GM21576 (cell line): ENCODE results near the gene MYO16.
"Not testable (repeated sequence)": the region's sequence is repeated elsewhere in the genome, so short reads cannot be mapped to it uniquely, and the experiment has no call there.

Source experiments
- ATAC-seq: cut with Tn5 transposase; IDR thresholded peaks from one replicate; pipeline ENCODE4 v1.9.1; 2021; ENCODE audit warnings: mild to moderate bottlenecking, moderate library complexity; ENCODE audit not compliant: unreplicated experiment

MYO16 gene

DNA sequence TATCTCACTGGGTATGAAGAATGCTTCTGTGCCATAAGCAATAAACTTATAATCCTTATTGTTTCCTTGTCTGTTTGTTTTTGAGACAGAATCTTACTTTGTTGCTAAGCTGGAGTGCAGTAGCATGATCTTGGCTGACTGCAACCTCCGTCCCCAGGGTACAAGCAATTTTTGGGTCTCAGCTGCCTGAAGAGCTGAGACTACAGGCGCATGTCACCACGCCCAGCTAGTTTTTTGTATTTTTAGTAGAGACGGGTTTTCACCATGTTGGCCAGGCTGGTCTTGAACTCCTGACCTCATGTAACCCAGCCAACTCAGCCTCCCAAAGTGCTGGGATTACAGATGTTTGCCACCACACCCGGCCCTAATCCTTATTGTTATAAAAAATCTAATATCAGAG lies 112.5 kb downstream of the MYO16 start:
- ATAC-seq: no peak

DNA sequence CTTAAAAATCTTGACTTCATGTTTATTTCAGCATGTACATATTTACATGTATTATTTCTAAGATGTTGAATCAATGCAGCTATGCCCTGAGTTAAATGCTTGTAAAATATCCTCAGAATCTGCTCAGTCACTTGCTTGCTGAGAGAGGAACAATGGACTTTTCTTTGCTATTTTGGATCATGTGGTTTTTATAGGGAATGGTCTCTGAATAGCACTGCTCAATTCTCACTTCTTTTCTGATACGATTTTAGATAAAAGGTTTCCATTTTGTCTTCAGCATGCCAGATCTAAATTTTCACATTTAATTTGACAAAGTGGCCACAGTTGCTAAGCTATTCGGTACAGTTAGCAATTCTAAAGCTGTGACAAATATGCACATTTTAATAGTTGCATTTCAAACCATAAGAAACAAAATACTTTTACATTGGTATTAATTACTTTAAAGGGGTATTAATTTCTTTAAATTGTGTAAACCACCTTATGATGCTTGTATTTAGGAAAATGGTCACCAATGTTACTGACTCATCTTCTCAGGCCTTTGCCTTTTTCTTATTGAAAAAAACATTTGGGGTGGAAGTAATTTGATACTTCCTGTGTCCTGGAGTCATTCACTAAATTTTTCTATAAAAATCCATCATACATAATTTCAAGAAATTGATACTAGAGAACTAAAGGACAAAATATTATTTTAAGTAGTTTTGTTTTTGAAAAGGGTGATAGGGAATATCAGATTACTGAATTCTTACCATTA lies 113.5 kb downstream of the MYO16 start:
- ATAC-seq: no peak

DNA sequence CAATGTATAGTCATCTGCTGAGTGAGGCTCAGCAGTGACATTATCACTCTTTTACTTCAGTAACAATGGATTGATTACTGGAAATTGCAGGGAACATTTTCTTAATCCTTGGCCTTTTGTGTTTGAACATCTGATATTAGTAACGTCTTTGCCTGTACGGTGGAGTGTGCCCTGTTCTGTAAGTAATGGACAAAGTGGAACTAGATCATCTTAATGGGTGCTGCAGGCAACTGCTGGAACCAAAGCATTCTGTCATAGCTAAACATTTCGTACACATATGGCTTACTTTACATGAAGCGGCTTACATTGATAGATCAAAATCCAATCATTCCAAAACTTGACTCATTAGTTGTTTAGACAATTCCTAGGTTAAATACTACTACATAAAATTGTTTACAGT lies 114.1 kb downstream of the MYO16 start:
- no peak for ATAC-seq

- no peak for ATAC-seq
These were observed 118.4 kb downstream of the MYO16 start for GRCh38 chr13:108747843-108748242.

DNA sequence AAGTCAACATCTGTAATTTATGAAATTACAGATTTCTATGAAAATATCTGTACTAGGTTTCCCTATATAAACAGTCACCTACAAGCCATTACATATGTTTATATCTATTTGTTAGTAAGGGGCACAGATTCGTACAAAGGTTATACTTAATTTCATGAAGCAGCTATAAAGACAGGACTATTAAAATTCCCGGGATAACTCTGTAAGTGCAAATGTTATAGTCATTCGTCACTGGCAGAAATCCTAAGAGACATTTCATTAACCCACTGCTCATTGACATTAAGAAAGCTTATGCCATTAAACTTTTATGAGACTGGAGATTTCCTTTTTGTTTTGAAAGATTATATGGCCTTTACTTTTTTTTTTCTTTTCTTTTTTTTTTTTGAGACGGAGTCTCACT lies 122.9 kb downstream of the MYO16 start:
- no peak for ATAC-seq

DNA sequence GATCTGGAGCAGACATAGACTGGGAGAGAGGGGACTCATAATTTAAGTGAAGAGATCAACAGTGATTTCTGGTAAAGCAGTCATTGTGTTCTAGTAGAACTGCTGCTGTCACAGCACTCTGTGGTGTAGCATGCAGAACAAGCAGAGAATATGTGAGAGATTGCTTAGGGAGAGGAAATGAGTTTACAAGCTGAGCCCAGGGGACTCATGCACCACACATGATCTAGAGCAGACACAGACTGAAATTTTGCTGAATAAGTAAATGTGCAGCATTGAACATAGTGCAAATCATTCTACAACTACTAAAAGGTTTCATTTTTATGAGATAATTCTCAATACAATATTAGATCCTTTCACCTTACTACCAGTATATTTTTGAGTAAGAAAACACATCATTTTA lies 125.7 kb downstream of the MYO16 start:
- ATAC-seq: no peak

DNA sequence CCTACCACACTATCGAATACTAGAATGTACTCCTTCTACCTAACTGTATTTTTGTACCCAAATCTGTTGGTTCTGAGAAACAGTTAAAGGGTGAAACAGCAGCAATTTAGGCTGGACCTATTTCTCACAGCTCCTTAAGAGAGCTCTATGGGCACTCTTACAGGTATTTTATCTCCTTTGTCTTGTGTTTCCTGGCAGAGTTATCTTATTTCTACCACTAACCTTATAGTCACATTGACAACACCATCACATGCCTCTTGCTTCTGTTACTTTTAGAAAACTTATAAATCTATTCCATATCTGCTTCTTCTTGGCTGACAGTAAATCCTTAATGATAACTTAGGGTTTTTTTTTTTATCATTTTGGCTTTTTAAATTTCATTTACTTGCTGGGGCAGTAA lies 130.7 kb downstream of the MYO16 start:
- ATAC-seq: no peak

- ATAC-seq: no peak
These were observed 131.1 kb downstream of the MYO16 start for GRCh38 chr13:108760541-108760940.

DNA sequence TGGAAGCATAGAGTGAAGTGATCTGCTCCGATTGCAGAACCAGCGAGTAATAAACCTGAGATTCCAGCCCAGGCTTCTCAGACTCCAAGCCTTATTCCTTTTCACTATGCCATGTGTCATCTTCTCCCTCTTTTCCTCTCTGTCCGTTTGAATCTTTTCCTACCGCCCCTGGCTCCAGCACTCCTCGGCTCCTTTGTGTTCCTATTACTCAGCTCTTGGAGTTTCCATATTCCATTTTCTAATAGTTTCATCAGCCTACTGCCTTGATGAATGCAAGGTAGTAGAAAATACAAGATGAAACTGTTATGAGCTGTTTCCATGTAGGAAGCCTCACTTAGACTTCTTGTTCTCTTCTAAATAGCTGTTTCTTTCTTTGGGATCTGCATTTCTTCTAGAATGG lies 138.6 kb downstream of the MYO16 start:
- no peak for ATAC-seq

DNA sequence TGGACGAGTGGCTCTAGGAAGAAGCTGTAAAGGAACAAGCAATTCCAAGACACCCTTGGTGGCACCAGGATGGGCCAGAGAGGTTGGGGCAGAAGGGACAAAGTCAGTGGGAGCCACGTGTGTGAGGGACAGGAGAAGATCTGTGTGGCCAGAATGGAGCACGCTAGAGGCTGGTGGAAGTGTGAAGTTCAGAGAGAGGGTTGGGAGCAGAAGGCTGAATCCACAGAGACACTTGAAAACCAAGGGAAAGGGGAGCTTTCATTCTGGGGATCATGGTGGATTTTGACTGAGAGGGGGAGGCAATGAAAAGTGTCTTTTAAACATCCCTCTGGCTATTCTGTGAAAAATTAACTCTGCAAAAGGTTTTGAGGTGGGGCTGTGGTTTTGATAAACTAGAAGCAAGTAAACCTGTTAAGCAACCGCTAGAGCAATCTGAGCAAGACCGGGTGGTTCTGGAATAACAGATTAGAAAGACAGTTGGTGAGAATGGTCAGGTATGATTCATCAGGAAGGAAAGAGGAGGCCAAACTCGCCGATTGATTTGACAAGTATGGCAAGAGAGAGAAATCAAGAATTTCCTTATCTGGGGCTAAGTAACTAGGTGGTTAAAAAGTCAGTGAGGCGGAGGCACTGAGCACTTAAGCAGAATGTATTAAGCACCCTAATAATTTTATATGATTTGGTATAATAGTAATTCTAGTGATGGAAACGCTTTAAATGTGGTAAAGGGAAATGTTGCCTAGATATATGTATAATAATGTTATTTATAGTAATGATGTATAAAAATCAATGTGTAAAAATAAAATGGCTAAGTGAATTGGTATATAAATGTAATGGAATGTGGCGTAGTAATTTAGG lies 140.0 kb downstream of the MYO16 start:
- ATAC-seq: no peak

DNA sequence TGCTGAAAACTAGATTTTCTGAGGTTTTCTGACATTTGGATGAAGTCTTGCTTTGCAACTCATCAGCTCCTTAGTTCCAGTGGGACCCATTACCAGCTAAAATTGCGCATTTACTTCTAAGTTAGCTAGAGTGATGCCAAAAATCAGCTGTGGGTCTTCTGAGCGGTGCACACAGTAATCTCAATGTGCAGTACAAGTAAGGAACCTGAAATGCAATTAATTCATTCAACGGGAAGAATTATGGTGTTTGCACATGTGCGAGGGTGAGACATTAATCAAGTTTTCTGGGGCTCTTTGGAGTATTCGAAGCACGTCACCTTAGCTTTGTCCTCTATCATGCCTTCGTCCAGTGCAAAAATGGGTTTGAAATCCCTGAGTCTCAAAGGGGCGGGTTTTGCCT lies 146.2 kb downstream of the MYO16 start:
- ATAC-seq: no peak

DNA sequence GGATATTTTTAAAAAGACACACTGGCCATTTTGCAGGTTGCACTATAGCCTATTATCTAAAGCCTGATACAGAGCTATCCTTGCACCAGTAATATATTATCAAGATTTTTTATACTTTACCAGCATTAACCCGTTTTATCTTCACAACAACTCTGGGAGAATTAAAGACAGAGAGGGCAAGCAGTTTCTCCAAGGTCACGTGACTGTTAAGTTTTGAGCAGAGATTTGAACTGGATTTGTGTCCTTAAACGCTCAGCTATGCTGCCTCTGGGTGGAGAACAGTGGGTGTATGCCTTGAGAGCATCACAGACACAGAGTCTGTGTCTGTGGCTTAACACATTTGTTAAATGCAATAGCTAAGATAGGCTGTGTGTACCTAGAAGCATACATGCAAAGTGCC lies 147.2 kb downstream of the MYO16 start:
- no peak for ATAC-seq

DNA sequence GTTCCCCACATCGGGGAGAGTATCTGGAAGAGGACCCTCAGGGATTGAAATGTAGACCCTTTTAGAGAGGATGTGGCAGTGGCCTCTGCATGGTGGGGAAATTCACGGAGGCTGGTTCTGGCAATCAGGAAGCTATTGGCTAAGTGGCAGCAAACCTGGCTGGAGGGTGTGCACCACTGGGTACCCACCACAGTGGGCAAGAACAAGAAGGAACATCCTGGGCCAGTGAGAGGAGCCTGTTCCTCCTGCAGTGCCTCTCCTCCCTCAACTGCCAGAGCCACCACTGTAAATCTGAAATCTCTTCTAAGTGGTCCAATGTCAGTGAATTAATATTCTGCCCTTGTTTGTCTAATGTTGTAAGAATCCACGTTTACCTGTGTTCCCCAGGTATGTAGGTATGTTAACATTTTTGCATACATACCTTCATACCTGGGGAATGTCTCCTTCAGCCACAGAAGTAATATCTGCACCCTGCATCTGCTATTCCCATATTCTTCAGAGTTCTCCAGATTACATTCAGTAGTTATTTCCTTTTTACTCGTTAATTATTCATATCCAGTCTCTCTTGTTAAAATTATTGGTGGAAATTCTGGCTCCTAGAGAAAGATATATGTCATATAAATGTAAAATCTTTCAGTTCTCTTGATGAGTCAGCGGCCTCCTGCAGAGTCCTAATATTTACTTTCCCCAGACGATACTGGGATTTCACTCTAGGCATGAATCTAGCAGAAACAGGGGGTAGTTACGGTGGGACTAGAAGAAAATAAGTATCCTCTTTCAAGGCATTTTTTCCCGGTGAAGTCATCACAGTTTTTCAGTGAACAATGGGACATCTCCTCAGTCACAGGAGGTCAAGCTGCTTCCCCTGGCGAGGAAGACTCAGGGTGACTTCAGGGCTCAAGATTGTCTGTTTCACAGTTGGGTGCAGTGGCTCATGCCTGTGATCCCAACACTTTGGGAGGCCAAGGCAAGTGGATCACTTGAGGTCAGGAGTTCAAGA lies 148.3 kb downstream of the MYO16 start:
- ATAC-seq: no peak

- no peak for ATAC-seq
These were observed 149.9 kb downstream of the MYO16 start for GRCh38 chr13:108779308-108779707.

- ATAC-seq: no peak
These were observed 151.3 kb downstream of the MYO16 start for GRCh38 chr13:108780706-108781105.

DNA sequence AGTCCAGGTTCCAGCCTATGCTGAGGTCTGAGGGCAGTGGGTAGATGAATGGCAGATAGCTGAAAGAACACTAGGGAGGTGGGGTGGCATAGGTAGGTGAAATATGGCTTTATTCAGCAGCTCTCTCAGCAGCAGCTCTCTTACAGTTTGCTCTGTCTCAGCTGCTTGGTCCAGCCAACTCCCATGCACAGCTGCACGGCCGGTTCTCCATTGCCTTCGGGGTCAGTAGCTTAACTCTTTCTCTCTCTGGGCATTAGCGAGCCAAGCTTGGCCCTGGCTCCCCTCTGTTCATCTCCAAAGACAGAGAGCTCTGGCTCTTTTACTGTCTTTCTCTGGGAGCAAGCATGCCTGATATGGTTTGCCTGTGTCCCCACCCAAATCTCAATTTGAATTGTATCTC lies 151.9 kb downstream of the MYO16 start:
- no peak for ATAC-seq

DNA sequence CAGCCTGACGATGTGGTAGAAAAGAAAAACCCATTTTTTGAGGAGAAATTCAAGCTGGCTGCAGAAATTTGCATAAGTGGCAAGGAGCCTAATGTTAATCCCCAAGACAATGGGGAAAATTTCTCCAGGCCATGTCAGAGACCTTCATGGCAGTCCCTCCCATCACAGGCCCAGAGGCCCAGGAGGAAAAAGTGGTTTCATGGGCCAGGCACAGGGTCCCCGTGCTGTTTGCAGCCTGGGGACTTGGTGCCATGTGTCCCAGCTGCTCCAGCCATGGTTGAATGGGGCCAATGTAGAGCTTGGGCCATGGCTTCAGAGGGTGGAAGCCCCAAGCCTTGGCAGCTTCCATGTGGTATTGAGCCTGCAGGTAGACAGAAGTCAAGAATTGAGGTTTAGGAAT lies 153.1 kb downstream of the MYO16 start:
- not testable (repeated sequence) for ATAC-seq

GRCh38 chr13:108785844-108786243 lies 156.4 kb downstream of the MYO16 start:
- ATAC-seq: no peak

- ATAC-seq: no peak
These were observed 157.2 kb downstream of the MYO16 start for GRCh38 chr13:108786456-108787200.

GRCh38 chr13:108787700-108788414 lies 158.4 kb downstream of the MYO16 start:
- ATAC-seq: no peak
